Endodermal cell (in vitro differentiated cells): ENCODE results near the gene MYOF. TPM values are rescaled to one million over a fixed set of nuclear protein-coding genes. Genes with fewer than 3 reads are reported as not detected.

Experiments used
- DNase-seq: peaks from one replicate; pipeline ENCODE4 v3.0.0-alpha.2; 2017
- H3K27ac ChIP-seq: 2 replicates; pipeline ENCODE4 v1.5.1; 2013; ENCODE audit warnings: mild to moderate bottlenecking, low read depth, low read length, moderate library complexity
- H3K27me3 ChIP-seq: 2 replicates; pipeline ENCODE4 v1.6.1; 2013; ENCODE audit warnings: mild to moderate bottlenecking, low read length, moderate library complexity; ENCODE audit not compliant: insufficient read depth, control insufficient read depth, poor library complexity, severe bottlenecking
- H3K36me3 ChIP-seq: 2 replicates; pipeline ENCODE4 v1.7.0; 2013; ENCODE audit warnings: mild to moderate bottlenecking, low read length, moderate library complexity; ENCODE audit not compliant: control insufficient read depth, insufficient read depth
- H3K4me1 ChIP-seq: one replicate; pipeline ENCODE4 v1.7.0; 2013; ENCODE audit warnings: low read length; ENCODE audit not compliant: control insufficient read depth, insufficient read depth
- H3K4me3 ChIP-seq: 2 replicates; pipeline ENCODE4 v1.5.1; 2013; ENCODE audit warnings: mild to moderate bottlenecking, low read length, moderate library complexity
- H3K9ac ChIP-seq: 2 replicates; pipeline ENCODE4 v1.6.1; 2013; ENCODE audit warnings: mild to moderate bottlenecking, low read length, moderate library complexity; ENCODE audit not compliant: poor library complexity, severe bottlenecking; ENCODE audit errors: extremely low read depth
- H3K9me3 ChIP-seq: 2 replicates; pipeline ENCODE4 v1.6.1; 2013; ENCODE audit warnings: mild to moderate bottlenecking, low read length, moderate library complexity; ENCODE audit not compliant: control insufficient read depth
- H3K27ac Mint-ChIP-seq: 2 replicates; pipeline ENCODE4 v1.8.0; 2020; ENCODE audit warnings: mixed read lengths
- H3K27me3 Mint-ChIP-seq: 2 replicates; pipeline ENCODE4 v1.8.0; 2021; ENCODE audit warnings: mild to moderate bottlenecking, mixed read lengths; ENCODE audit not compliant: insufficient read depth
- H3K36me3 Mint-ChIP-seq: 2 replicates; pipeline ENCODE4 v1.8.0; 2020; ENCODE audit warnings: low read depth, mixed read lengths
- H3K4me1 Mint-ChIP-seq: 2 replicates; pipeline ENCODE4 v1.8.0; 2020; ENCODE audit warnings: mixed read lengths
- H3K4me3 Mint-ChIP-seq: 2 replicates; pipeline ENCODE4 v1.8.0; 2020; ENCODE audit warnings: mild to moderate bottlenecking, moderate library complexity, mixed read lengths
- H3K9me3 Mint-ChIP-seq: 2 replicates; pipeline ENCODE4 v1.8.0; 2020; ENCODE audit warnings: mild to moderate bottlenecking, mixed read lengths
- WGBS, 2 experiments: methylation state at CpG; one replicate each; pipeline versions ENCODE4 v1.1.5 to v1.1.7; 2013; ENCODE audit warnings: missing lambda C conversion rate in 2 of 2, mixed read lengths in 1 of 2; ENCODE audit not compliant: insufficient coverage in 1 of 2, insufficient read length in 1 of 2; 5-methylcytosine and 5-hydroxymethylcytosine counted together
- total RNA-seq, 2 donors: library from RNA; stranded (reverse); fragmentation: NEBNext Ultra II Directional in 1 of 2; extraction: Animal tissue kit (Norgen Biotek cat#: 25700) in 1 of 2; gene quantifications; 2 replicates in 1 of 2; 3 replicates in 1 of 2; pipeline ENCODE4 v1.2.1, GENCODE V29; 2021
- TF ChIP-seq, protein P1 (sequence below): fragments of 200-600 bp; sonication (generic); conservative IDR thresholded peaks from 2 replicates; pipeline ENCODE4 v1.5.0; 2021; ENCODE audit warnings: antibody characterized with exemption, mild to moderate bottlenecking

MYOF gene
- total RNA-seq, 2 donors from 2014 or later = 37.4 to 93.8 TPM

- Histone ChIP-seq H3K9me3 (peaks cover 6% of the 10 kb centered on the region), H3K4me1 (peaks cover 7% of the 10 kb centered on the region), H3K27ac (no peak overlapping the region), H3K9ac (no peak overlapping the region), H3K27me3 (no peaks in the 10 kb centered on the region), H3K4me3 (no peak overlapping the region), H3K36me3 (peaks cover 26% of the 10 kb centered on the region)
- DNase-seq = peak; percentile 44
- Mint-ChIP-seq H3K9me3 (no peaks in the 10 kb centered on the region), H3K27ac (no peak overlapping the region), H3K4me3 (no peak overlapping the region), H3K27me3 (peaks cover 4% of the 10 kb centered on the region), H3K4me1 (peaks cover 30% of the 10 kb centered on the region), H3K36me3 (peaks cover 30% of the 10 kb centered on the region)
- WGBS, 2 experiments = 85% methylated on average over 6 of the region's 6 CpGs
- TF ChIP-seq, protein P1, sequence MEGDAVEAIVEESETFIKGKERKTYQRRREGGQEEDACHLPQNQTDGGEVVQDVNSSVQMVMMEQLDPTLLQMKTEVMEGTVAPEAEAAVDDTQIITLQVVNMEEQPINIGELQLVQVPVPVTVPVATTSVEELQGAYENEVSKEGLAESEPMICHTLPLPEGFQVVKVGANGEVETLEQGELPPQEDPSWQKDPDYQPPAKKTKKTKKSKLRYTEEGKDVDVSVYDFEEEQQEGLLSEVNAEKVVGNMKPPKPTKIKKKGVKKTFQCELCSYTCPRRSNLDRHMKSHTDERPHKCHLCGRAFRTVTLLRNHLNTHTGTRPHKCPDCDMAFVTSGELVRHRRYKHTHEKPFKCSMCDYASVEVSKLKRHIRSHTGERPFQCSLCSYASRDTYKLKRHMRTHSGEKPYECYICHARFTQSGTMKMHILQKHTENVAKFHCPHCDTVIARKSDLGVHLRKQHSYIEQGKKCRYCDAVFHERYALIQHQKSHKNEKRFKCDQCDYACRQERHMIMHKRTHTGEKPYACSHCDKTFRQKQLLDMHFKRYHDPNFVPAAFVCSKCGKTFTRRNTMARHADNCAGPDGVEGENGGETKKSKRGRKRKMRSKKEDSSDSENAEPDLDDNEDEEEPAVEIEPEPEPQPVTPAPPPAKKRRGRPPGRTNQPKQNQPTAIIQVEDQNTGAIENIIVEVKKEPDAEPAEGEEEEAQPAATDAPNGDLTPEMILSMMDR = peak; percentile 66
These were observed 66.4 kb downstream of the MYOF start for GRCh38 chr10:93415693-93416092.

DNA sequence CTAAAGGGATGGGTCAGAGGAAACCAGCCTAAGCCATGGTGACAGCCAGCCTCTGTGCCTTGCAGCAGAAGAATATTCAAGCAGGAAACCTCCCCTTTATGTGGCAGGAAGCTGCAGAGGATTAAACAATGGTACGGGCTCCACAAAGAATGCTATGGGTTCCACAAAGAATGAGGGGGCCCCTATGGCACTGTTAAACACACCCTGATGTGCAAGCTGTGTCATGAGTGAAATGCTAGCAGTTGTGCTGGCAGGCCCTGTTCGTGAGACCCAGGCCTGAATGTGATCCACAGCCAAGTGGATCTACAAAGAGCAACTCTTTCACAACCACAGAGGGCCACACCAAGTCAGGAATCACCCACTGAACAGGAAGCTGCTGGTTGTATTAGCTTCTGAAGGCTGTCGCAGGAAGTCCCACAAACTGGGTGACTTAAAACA, 68.9 kb downstream of the MYOF start:
- peaks cover 38% of the 10 kb centered on the region for H3K36me3 Mint-ChIP-seq
- H3K27me3 Mint-ChIP-seq = peaks cover 4% of the 10 kb centered on the region
- H3K9ac ChIP-seq = no peak overlapping the region
- peaks cover 3% of the 10 kb centered on the region for H3K4me1 ChIP-seq
- no peak for DNase-seq
- H3K9me3 ChIP-seq = peaks cover 6% of the 10 kb centered on the region
- no peak overlapping the region for H3K4me3 ChIP-seq
- no peak overlapping the region for H3K4me3 Mint-ChIP-seq
- peaks cover 20% of the 10 kb centered on the region for H3K4me1 Mint-ChIP-seq
- peak overlapping the region; percentile 51 for H3K27ac ChIP-seq
- WGBS, 2 experiments = 95% methylated on average over 3 of the region's 3 CpGs
- no peaks in the 10 kb centered on the region for H3K9me3 Mint-ChIP-seq
- H3K27ac Mint-ChIP-seq = no peak overlapping the region
- TF ChIP-seq, protein P1 = no peak
- peaks cover 42% of the 10 kb centered on the region for H3K36me3 ChIP-seq
- no peaks in the 10 kb centered on the region for H3K27me3 ChIP-seq

DNA sequence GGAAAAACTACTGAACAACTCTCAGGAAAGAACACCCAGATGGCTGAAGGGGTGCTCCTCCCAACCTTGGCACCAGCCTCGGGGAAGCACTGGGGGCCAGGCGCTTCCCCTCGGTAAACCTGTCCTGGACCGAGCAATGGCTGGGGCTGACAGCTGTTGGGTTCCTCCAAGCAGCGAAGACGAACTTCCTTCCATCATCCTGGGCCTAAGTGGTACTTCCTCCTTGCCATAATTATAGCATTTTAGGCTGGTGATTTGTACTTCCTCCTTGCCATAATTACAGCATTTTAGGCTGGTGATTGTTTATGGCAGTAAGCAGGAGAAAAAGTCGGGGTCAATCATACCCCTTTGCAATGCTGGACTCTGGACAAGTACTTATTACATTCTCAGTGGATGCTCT, 69.3 kb downstream of the MYOF start:
- peaks cover 46% of the 10 kb centered on the region for H3K36me3 ChIP-seq
- Mint-ChIP-seq H3K36me3 (peaks cover 43% of the 10 kb centered on the region), H3K27ac (no peak overlapping the region), H3K4me3 (no peak overlapping the region), H3K4me1 (peaks cover 17% of the 10 kb centered on the region), H3K27me3 (peaks cover 4% of the 10 kb centered on the region), H3K9me3 (no peaks in the 10 kb centered on the region)
- TF ChIP-seq, protein P1 = no peak
- H3K27me3 ChIP-seq = no peaks in the 10 kb centered on the region
- peaks cover 6% of the 10 kb centered on the region for H3K9me3 ChIP-seq
- 64 to 79% methylated on average over 4 to 7 of the region's 7 CpGs for WGBS, 2 experiments
- H3K4me1 ChIP-seq = peaks cover 3% of the 10 kb centered on the region
- DNase-seq = no peak
- H3K27ac ChIP-seq = no peak overlapping the region
- H3K9ac ChIP-seq = no peak overlapping the region
- no peak overlapping the region for H3K4me3 ChIP-seq
